Neural crest cell (in vitro differentiated cells): ENCODE measurements around the gene MAP4K4. TPM values are rescaled to one million over a fixed set of nuclear protein-coding genes. Genes with fewer than 3 reads are reported as not detected.
"Not testable (repeated sequence)": the region's sequence is repeated elsewhere in the genome, so short reads cannot be mapped to it uniquely, and the experiment has no call there.

Experiments used
- DNase-seq: peaks from one replicate; pipeline ENCODE4 v3.0.0; 2021; ENCODE audit warnings: low read depth, mixed read lengths, low spot score
- H3K27ac Mint-ChIP-seq: one replicate; pipeline ENCODE4 v1.8.0; 2021; ENCODE audit warnings: mild to moderate bottlenecking, mixed read lengths; ENCODE audit not compliant: unreplicated experiment
- H3K27me3 Mint-ChIP-seq: 2 replicates; pipeline ENCODE4 v1.8.0; 2021; ENCODE audit warnings: low read depth, mild to moderate bottlenecking, mixed read lengths
- H3K36me3 Mint-ChIP-seq: 2 replicates; pipeline ENCODE4 v1.8.0; 2021; ENCODE audit warnings: low read depth, mild to moderate bottlenecking, mixed read lengths
- H3K4me1 Mint-ChIP-seq: 2 replicates; pipeline ENCODE4 v1.8.0; 2021; ENCODE audit warnings: mixed read lengths
- H3K4me3 Mint-ChIP-seq: one replicate; pipeline ENCODE4 v1.8.0; 2021; ENCODE audit warnings: mild to moderate bottlenecking, mixed read lengths
- H3K9me3 Mint-ChIP-seq: 2 replicates; pipeline ENCODE4 v1.8.0; 2021; ENCODE audit warnings: mixed read lengths
- total RNA-seq: library from RNA; stranded (reverse); gene quantifications from 2 replicates; pipeline ENCODE4 v1.2.1, GENCODE V29; 2021
- TF ChIP-seq, protein P1 (sequence below): fragments of 200-600 bp; sonication (generic); conservative IDR thresholded peaks from 2 replicates; pipeline ENCODE4 v1.5.0; 2021; ENCODE audit warnings: antibody characterized with exemption, mild to moderate bottlenecking

Gene MAP4K4
- total RNA-seq, 1 donor from 2014 or later = 209 TPM

DNA sequence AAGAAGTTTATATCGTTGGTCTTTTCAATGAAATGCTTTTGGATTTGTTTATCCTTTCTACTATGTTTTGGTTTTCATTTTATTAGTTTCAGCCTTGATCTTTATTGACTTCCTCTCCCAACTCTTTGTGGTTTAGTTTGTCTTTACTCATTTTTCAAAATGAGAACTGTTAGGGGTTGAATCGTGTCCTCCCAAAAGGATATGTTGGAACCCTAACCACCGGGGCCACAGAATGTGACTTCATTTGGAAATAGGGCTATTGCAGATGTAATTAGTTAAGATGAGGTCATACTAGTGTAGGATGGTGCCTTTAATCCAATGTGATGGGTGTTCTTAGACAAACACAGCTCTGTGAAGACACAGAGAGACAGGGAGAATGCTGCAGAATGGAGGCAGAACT, 233.9 kb downstream of the MAP4K4 start:
- H3K27me3 Mint-ChIP-seq = no peaks in the 10 kb centered on the region
- no peak overlapping the region for H3K4me3 Mint-ChIP-seq
- no peak for DNase-seq
- TF ChIP-seq, protein P1, sequence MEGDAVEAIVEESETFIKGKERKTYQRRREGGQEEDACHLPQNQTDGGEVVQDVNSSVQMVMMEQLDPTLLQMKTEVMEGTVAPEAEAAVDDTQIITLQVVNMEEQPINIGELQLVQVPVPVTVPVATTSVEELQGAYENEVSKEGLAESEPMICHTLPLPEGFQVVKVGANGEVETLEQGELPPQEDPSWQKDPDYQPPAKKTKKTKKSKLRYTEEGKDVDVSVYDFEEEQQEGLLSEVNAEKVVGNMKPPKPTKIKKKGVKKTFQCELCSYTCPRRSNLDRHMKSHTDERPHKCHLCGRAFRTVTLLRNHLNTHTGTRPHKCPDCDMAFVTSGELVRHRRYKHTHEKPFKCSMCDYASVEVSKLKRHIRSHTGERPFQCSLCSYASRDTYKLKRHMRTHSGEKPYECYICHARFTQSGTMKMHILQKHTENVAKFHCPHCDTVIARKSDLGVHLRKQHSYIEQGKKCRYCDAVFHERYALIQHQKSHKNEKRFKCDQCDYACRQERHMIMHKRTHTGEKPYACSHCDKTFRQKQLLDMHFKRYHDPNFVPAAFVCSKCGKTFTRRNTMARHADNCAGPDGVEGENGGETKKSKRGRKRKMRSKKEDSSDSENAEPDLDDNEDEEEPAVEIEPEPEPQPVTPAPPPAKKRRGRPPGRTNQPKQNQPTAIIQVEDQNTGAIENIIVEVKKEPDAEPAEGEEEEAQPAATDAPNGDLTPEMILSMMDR = no peak
- H3K4me1 Mint-ChIP-seq = no peaks in the 10 kb centered on the region
- peaks cover 8% of the 10 kb centered on the region for H3K9me3 Mint-ChIP-seq
- H3K27ac Mint-ChIP-seq = no peak overlapping the region
- H3K36me3 Mint-ChIP-seq = peaks cover 6% of the 10 kb centered on the region

DNA sequence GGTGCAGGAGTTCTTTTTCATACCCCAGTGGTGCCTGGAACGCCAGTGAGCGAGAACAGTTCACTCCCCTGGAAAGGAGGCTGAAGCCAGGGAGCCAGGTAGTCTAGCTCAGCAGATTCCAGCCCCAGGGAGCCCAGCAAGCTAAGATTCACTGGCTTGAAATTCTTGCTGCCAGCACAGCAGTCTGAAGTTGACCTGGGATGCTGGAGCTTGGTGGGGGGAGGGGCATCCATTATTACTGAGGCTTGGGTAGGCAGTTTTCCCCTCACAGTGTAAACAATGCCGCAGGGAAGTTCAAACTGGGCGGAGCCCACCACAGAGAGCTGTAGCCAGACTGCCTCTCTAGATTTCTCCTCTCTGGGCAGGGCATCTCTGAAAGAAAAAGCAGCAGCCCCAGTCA, 238.3 kb downstream of the MAP4K4 start:
- H3K27ac Mint-ChIP-seq, H3K4me3 Mint-ChIP-seq, H3K4me1 Mint-ChIP-seq, H3K36me3 Mint-ChIP-seq: not testable (repeated sequence)
- peak; percentile 18 for DNase-seq
- Mint-ChIP-seq H3K9me3 (peaks cover 12% of the 10 kb centered on the region), H3K27me3 (peaks cover 15% of the 10 kb centered on the region)

DNA sequence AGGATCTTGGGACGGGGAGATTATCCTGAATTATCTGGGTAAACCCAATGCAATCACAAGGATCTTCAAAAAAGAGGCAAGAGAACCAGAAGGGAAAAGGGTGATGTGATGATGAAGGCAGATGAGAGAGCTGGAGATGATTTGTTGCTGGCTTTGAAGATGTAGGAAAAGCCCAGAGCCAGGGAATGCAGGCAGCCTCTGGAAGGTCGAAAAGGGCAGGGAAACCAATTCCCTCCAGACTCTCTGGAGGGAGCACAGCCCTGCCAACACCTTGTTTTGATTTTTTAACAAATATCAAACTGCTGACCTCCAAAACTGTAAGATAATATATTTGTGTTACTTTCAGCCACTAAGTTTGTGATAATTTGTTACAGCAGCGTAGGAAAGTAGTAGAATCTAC, 245.3 kb downstream of the MAP4K4 start:
- no peak overlapping the region for H3K27ac Mint-ChIP-seq
- TF ChIP-seq, protein P1 = no peak
- peaks cover 2% of the 10 kb centered on the region for H3K36me3 Mint-ChIP-seq
- peaks cover 15% of the 10 kb centered on the region for H3K27me3 Mint-ChIP-seq
- DNase-seq = no peak
- H3K4me3 Mint-ChIP-seq = no peak overlapping the region
- H3K9me3 Mint-ChIP-seq = peaks cover 12% of the 10 kb centered on the region
- H3K4me1 Mint-ChIP-seq = peaks cover 7% of the 10 kb centered on the region

Other genes with a start within 250 kb of the MAP4K4 start
- gene RFX8, start 222.6 kb upstream of the MAP4K4 start, total RNA-seq = 0.44 and 0.48 TPM in 2 replicates